K562 (cell line): ENCODE data around the gene RBFOX2. TPM values are rescaled to one million over a fixed set of nuclear protein-coding genes. Genes with fewer than 3 reads are reported as not detected.

Experiments
- ATAC-seq: fragments of 200-7000 bp; cut with Tn5 transposase; 3 replicates; pipeline ENCODE4 v1.9.1; 2020; ENCODE audit warnings: moderate library complexity
- BruUV-seq: library from RNA; stranded (reverse); fragments of 400-500 nt; replicated peaks from 2 replicates; lab custom pipeline; 2021; lab: Mats Ljungman, UMichigan
- CTCF ChIA-PET: fragments of 300-600 bp; formaldehyde crosslinking; extraction: SDS; loops from one replicate; lab custom pipeline; 2021; ENCODE audit warnings: low intra/inter-chr PET ratio; lab: Yijun Ruan, JAX
- POLR2A ChIA-PET: fragments of 300-600, 350-650 bp; sonication (Branson Sonifier 250); formaldehyde crosslinking; extraction: SDS; loops from one replicate; lab custom pipeline; 2021; ENCODE audit warnings: antibody characterized with exemption, inconsistent platforms; lab: Yijun Ruan, JAX
- DNase-seq, 4 experiments: peaks; one replicate each; pipeline versions ENCODE4 v3.0.0 to v3.0.0-alpha.2; 2011 to 2018; ENCODE audit warnings: low spot score in 3 of 4, mixed read lengths in 3 of 4; ENCODE audit errors: extremely low read depth in 1 of 4
- FAIRE-seq: peaks from 2 replicates; lab custom pipeline; 2011; peaks lifted over from hg19 to GRCh38; lab: Jason Lieb, UNC
- H2AFZ ChIP-seq: 2 replicates; pipeline ENCODE4 v1.6.0; 2011; ENCODE audit warnings: low read depth, low read length, control low read depth, inconsistent platforms
- H3K27ac ChIP-seq: fragments of 200-600 bp; 3 replicates; pipeline ENCODE4 v1.8.0; 2011; ENCODE audit warnings: low read depth, mild to moderate bottlenecking, control low read depth, inconsistent platforms, low read length, moderate library complexity, mixed read lengths; ENCODE audit errors: extremely low read depth
- H3K27me3 ChIP-seq, 2 experiments: fragments of 300-600 bp in 1 of 2; 2 replicates in 1 of 2; 3 replicates in 1 of 2; pipeline versions ENCODE4 v1.6.0 to v1.8.0; 2011; ENCODE audit warnings: inconsistent platforms in 2 of 2, low read length in 2 of 2, mild to moderate bottlenecking in 1 of 2, mixed read lengths in 1 of 2, moderate library complexity in 1 of 2; ENCODE audit not compliant: control insufficient read depth in 2 of 2, insufficient read depth in 2 of 2
- H3K36me3 ChIP-seq: fragments of 300-600 bp; 3 replicates; pipeline ENCODE4 v1.8.0; 2011; ENCODE audit warnings: mild to moderate bottlenecking, low read length, inconsistent platforms; ENCODE audit not compliant: control insufficient read depth, insufficient read depth
- H3K4me1 ChIP-seq, 2 experiments: fragments of 200-600 bp in 1 of 2; replicated peaks in 1 of 2; 2 replicates in 1 of 2; 3 replicates in 1 of 2; pipeline versions ENCODE4 v1.5.1 to v1.8.0; 2011; ENCODE audit warnings: inconsistent platforms in 2 of 2, low read length in 2 of 2, mild to moderate bottlenecking in 1 of 2, mixed read lengths in 1 of 2, moderate library complexity in 1 of 2; ENCODE audit not compliant: control insufficient read depth in 2 of 2, insufficient read depth in 2 of 2
- H3K4me2 ChIP-seq: 2 replicates; pipeline ENCODE4 v1.6.1; 2011; ENCODE audit warnings: low read length, control low read depth, inconsistent platforms, mixed read lengths; ENCODE audit not compliant: insufficient read depth
- H3K4me3 ChIP-seq: fragments of 200-600 bp; sonication (generic), shearing (Covaris generic); 2 replicates; pipeline ENCODE4 v1.5.1; 2016; ENCODE audit warnings: control low read depth, inconsistent platforms
- H3K79me2 ChIP-seq: fragments of 200-600 bp; 3 replicates; pipeline ENCODE4 v1.8.0; 2011; ENCODE audit warnings: low read length, inconsistent platforms; ENCODE audit not compliant: control insufficient read depth, insufficient read depth
- H3K9ac ChIP-seq, 2 experiments: 2 replicates each; pipeline versions ENCODE4 v1.6.0 to v1.6.1; 2011; ENCODE audit warnings: low read depth in 2 of 2, low read length in 2 of 2, control low read depth in 1 of 2, inconsistent platforms in 1 of 2, mild to moderate bottlenecking in 1 of 2, mixed read lengths in 1 of 2; ENCODE audit not compliant: insufficient read depth in 1 of 2
- H3K9me1 ChIP-seq: one replicate; pipeline ENCODE4 v1.6.0; 2011; ENCODE audit warnings: inconsistent platforms, mild to moderate bottlenecking, low read length, moderate library complexity; ENCODE audit not compliant: control insufficient read depth, insufficient read depth
- H3K9me3 ChIP-seq: replicated peaks from 2 replicates; pipeline ENCODE4 v1.5.1; 2011; ENCODE audit warnings: low read depth, low read length, inconsistent platforms; ENCODE audit not compliant: control insufficient read depth, insufficient read depth
- H4K20me1 ChIP-seq: replicated peaks from 2 replicates; pipeline ENCODE4 v1.6.1; 2011; ENCODE audit warnings: low read length, inconsistent platforms, mixed read lengths; ENCODE audit not compliant: control insufficient read depth, insufficient read depth
- GABPB2 ChIP-seq: fragments of 250-450 bp; sonication (Bioruptor Pico); conservative IDR thresholded peaks from 2 replicates; pipeline ENCODE4 v1.5.1; 2021; ENCODE audit warnings: mild to moderate bottlenecking
- JUN ChIP-seq, 2 experiments: sonication (generic) in 1 of 2; formaldehyde crosslinking in 1 of 2; IDR thresholded peaks; 2 replicates each; pipeline versions ENCODE4 v1.6.1 to v1.8.0; 2012 to 2022; ENCODE audit warnings: borderline replicate concordance in 2 of 2, mild to moderate bottlenecking in 2 of 2, improper control_type of control experiment in 1 of 2, low read depth in 1 of 2, low read length in 1 of 2, missing genetic modification reagents in 1 of 2
- MAFF ChIP-seq: IDR thresholded peaks from 2 replicates; pipeline ENCODE4 v1.6.1; 2012; ENCODE audit warnings: low read length, improper control_type of control experiment
- NRF1 ChIP-seq, 2 experiments: fragments of 450-650 bp; IDR thresholded peaks in 1 of 2; conservative IDR thresholded peaks in 1 of 2; 2 replicates each; pipeline ENCODE4 v1.6.1; 2014; ENCODE audit warnings: mild to moderate bottlenecking in 2 of 2
- SAFB2 ChIP-seq: fragments of 200-400 bp; formaldehyde crosslinking; IDR thresholded peaks from 2 replicates; pipeline ENCODE4 v1.6.1; 2018; ENCODE audit warnings: borderline replicate concordance, low read length, low read depth, moderate library complexity; ENCODE audit not compliant: severe bottlenecking
- SMARCE1 ChIP-seq: fragments of 450-650 bp; IDR thresholded peaks from 2 replicates; pipeline ENCODE4 v1.7.1; 2016; ENCODE audit warnings: mild to moderate bottlenecking
- SMC3 ChIP-seq: conservative IDR thresholded peaks from 2 replicates; pipeline ENCODE4 v1.6.1; 2011; ENCODE audit warnings: low read depth, low read length, improper control_type of control experiment; ENCODE audit not compliant: insufficient read depth
- TAF15 ChIP-seq: fragments of 200-400 bp; formaldehyde crosslinking; IDR thresholded peaks from 2 replicates; pipeline ENCODE4 v1.6.1; 2017; ENCODE audit warnings: mild to moderate bottlenecking, low read depth, low read length, moderate library complexity
- YBX1 ChIP-seq: fragments of 450-650 bp; IDR thresholded peaks from 2 replicates; pipeline ENCODE4 v1.7.1; 2016; ENCODE audit warnings: mild to moderate bottlenecking
- ZFP36 ChIP-seq: fragments of 150-350 bp; IDR thresholded peaks from 2 replicates; pipeline ENCODE4 v1.6.1; 2018; ENCODE audit warnings: low read length, low read depth; ENCODE audit not compliant: partially characterized antibody
- ZNF232 ChIP-seq: sonication (generic); formaldehyde crosslinking; IDR thresholded peaks from 2 replicates; pipeline ENCODE4 v1.8.0; 2022; ENCODE audit warnings: mild to moderate bottlenecking, missing genetic modification reagents
- WGBS: fragments of 100-300 bp; shearing (Covaris generic); methylation state at CpG from one replicate; pipeline ENCODE4 v1.1.6; 2016; ENCODE audit warnings: low coverage, mixed read lengths; ENCODE audit not compliant: insufficient coverage; ENCODE audit errors: missing lambda C conversion rate; 5-methylcytosine and 5-hydroxymethylcytosine counted together
- in situ Hi-C: fragments of 300-500 bp; cut with MboI; formaldehyde crosslinking; loops from 4 replicates; pipeline ENCODE4 v1.15.0; 2018; ENCODE audit warnings: inconsistent platforms, mixed read lengths
- intact Hi-C: fragments of 100-400 bp; cut with micrococcal nuclease; formaldehyde crosslinking; loops from 2 replicates; pipeline ENCODE4 v1.14.2; 2022
- polyA plus RNA-seq, 8 experiments: library from polyadenylated mRNA; depleted of rRNA in 4 of 8; stranded (reverse) in 5 of 8; unstranded in 3 of 8; fragments of >200 nt; fragmentation: Nextera tagmentation in 2 of 8; fragmentation: Illumina TruSeq in 1 of 8; extraction: Ambion mirVana in 2 of 8; extraction: Trizol in 1 of 8; gene quantifications; 2 replicates each; pipeline versions ENCODE4 v1.2.1 to v1.2.3, GENCODE V29; 2011 to 2014; ENCODE audit warnings: inconsistent platforms in 1 of 8, missing spikeins in 1 of 8
- total RNA-seq, 7 experiments: library from RNA; depleted of rRNA in 6 of 7; stranded (reverse); fragments of >200 nt in 6 of 7; fragmentation: Illumina TruSeq in 2 of 7; extraction: Trizol in 2 of 7; gene quantifications; 2 replicates each; pipeline versions ENCODE4 v1.2.1 to v1.2.3, GENCODE V29; 2011 to 2021; ENCODE audit warnings: low replicate concordance in 1 of 7
- TF ChIP-seq, protein P1 (sequence below): sonication (generic); formaldehyde crosslinking; IDR thresholded peaks from 2 replicates; pipeline ENCODE4 v1.8.0; 2023; ENCODE audit warnings: mild to moderate bottlenecking, missing genetic modification reagents
- TF ChIP-seq, protein P2 (sequence below): fragments of 250-450 bp; sonication (Bioruptor Pico); IDR thresholded peaks from 2 replicates; pipeline ENCODE4 v1.8.0; 2022; ENCODE audit warnings: moderate library complexity, mild to moderate bottlenecking, inconsistent platforms
- TF ChIP-seq, protein P3 (sequence below): sonication (generic); IDR thresholded peaks from 2 replicates; pipeline ENCODE4 v1.6.1; 2016
- TF ChIP-seq, protein P4 (sequence below), 2 experiments: IDR thresholded peaks; 2 replicates each; pipeline ENCODE4 v1.6.1; 2011; ENCODE audit warnings: borderline replicate concordance in 1 of 2, control low read depth in 1 of 2, low read depth in 1 of 2, low read length in 1 of 2, mild to moderate bottlenecking in 1 of 2, mixed read lengths in 1 of 2, moderate library complexity in 1 of 2; ENCODE audit not compliant: insufficient read depth in 1 of 2, insufficient read length in 1 of 2, poor library complexity in 1 of 2, severe bottlenecking in 1 of 2; ENCODE audit errors: extremely low read depth in 1 of 2

Gene RBFOX2
- total and polyA plus RNA-seq, 9 of the 15 experiments (the other 6 are each of a cell fraction or from before 2014, with no cell fraction given), result 5.8 to 24.8 (median 14.2) TPM

DNA sequence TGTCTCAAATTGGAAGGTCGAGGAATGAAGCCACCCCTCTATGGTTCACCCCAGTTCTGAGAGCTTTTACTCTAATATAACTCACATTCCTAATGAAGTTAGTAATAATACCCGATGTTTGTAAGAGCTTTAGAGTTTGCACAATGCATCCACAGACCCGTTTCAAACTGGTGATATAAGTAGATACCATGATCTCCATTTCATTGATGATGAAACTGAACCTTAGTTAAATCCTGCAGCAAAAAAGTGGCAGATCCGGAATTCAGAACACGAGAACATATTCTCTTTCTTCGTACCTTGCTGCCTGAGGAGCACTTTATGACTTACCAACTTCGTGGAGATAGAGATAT lies 757 bp upstream of the RBFOX2 start:
- Histone ChIP-seq H3K27ac (peak overlapping the region; percentile 72), H2AFZ (peak overlapping the region; percentile 97), H3K79me2 (peaks cover 25% of the 10 kb centered on the region), H3K9me1 (no peaks in the 10 kb centered on the region), H3K9ac (peak overlapping the region; percentile 65 to 71; a peak in 3 of 4 replicates), H3K36me3 (no peaks in the 10 kb centered on the region), H3K27me3 (no peaks in the 10 kb centered on the region), H3K4me3 (peak overlapping the region; percentile 73), H3K4me2 (peak overlapping the region; percentile 88), H3K9me3 (no peaks in the 10 kb centered on the region), H4K20me1 (no peaks in the 10 kb centered on the region), H3K4me1 (peaks cover 5 to 10% of the 10 kb centered on the region in 2 experiments; a peak in 3 of 5 replicates)
- ChIA-PET POLR2A (no interaction called here), CTCF (no interaction called here)
- intact Hi-C loops, result loop anchor here (10.0 kb wide), 1 partner anchor 95 kb away; no protein-coding TSS in a partner anchor
- no peak for ATAC-seq
- FAIRE-seq, result no peak
- no TSS peak for BruUV-seq
- no peak for DNase-seq
- in situ Hi-C loops, result no loop called here
- WGBS, result 1% methylated on average over 7 of the region's 7 CpGs
- no peak for TF ChIP-seq SMARCE1
- TF ChIP-seq, protein P1, sequence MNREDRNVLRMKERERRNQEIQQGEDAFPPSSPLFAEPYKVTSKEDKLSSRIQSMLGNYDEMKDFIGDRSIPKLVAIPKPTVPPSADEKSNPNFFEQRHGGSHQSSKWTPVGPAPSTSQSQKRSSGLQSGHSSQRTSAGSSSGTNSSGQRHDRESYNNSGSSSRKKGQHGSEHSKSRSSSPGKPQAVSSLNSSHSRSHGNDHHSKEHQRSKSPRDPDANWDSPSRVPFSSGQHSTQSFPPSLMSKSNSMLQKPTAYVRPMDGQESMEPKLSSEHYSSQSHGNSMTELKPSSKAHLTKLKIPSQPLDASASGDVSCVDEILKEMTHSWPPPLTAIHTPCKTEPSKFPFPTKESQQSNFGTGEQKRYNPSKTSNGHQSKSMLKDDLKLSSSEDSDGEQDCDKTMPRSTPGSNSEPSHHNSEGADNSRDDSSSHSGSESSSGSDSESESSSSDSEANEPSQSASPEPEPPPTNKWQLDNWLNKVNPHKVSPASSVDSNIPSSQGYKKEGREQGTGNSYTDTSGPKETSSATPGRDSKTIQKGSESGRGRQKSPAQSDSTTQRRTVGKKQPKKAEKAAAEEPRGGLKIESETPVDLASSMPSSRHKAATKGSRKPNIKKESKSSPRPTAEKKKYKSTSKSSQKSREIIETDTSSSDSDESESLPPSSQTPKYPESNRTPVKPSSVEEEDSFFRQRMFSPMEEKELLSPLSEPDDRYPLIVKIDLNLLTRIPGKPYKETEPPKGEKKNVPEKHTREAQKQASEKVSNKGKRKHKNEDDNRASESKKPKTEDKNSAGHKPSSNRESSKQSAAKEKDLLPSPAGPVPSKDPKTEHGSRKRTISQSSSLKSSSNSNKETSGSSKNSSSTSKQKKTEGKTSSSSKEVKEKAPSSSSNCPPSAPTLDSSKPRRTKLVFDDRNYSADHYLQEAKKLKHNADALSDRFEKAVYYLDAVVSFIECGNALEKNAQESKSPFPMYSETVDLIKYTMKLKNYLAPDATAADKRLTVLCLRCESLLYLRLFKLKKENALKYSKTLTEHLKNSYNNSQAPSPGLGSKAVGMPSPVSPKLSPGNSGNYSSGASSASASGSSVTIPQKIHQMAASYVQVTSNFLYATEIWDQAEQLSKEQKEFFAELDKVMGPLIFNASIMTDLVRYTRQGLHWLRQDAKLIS (CRISPR knock-in tag), result no peak
- TF ChIP-seq ZNF232 (CRISPR knock-in tag), result no peak
- TF ChIP-seq SMC3, result no peak
- TF ChIP-seq SAFB2, result no peak
- TF ChIP-seq, protein P2, sequence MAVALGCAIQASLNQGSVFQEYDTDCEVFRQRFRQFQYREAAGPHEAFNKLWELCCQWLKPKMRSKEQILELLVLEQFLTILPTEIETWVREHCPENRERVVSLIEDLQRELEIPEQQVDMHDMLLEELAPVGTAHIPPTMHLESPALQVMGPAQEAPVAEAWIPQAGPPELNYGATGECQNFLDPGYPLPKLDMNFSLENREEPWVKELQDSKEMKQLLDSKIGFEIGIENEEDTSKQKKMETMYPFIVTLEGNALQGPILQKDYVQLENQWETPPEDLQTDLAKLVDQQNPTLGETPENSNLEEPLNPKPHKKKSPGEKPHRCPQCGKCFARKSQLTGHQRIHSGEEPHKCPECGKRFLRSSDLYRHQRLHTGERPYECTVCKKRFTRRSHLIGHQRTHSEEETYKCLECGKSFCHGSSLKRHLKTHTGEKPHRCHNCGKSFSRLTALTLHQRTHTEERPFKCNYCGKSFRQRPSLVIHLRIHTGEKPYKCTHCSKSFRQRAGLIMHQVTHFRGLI (CRISPR knock-in tag), result no peak
- 0 out of 4 replicates have a peak, but pooled peaks of 1 of the 2 experiments have one; percentile 29 for TF ChIP-seq NRF1 (conservative IDR thresholded peaks at IDR 0.05 in 1 of 2, IDR thresholded peaks at IDR 0.05 in 1 of 2)
- TF ChIP-seq, protein P3, sequence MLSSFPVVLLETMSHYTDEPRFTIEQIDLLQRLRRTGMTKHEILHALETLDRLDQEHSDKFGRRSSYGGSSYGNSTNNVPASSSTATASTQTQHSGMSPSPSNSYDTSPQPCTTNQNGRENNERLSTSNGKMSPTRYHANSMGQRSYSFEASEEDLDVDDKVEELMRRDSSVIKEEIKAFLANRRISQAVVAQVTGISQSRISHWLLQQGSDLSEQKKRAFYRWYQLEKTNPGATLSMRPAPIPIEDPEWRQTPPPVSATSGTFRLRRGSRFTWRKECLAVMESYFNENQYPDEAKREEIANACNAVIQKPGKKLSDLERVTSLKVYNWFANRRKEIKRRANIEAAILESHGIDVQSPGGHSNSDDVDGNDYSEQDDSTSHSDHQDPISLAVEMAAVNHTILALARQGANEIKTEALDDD, result peak; percentile 78
- TF ChIP-seq ZFP36, result no peak
- TF ChIP-seq, protein P4, sequence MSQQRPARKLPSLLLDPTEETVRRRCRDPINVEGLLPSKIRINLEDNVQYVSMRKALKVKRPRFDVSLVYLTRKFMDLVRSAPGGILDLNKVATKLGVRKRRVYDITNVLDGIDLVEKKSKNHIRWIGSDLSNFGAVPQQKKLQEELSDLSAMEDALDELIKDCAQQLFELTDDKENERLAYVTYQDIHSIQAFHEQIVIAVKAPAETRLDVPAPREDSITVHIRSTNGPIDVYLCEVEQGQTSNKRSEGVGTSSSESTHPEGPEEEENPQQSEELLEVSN (IDR thresholded peaks at IDR 0.05; ENCODE audit: borderline replicate concordance in 1 of 2, extremely low read depth in 1 of 2, insufficient read depth in 1 of 2, insufficient read length in 1 of 2, low read depth in 1 of 2, low read length in 1 of 2, poor library complexity in 1 of 2, severe bottlenecking in 1 of 2), result no peak
- no peak for TF ChIP-seq JUN (IDR thresholded peaks at IDR 0.05; ENCODE audit: borderline replicate concordance, low read depth, low read length)
- TF ChIP-seq JUN (CRISPR knock-in tag; IDR thresholded peaks at IDR 0.05; ENCODE audit: borderline replicate concordance), result no peak
- no peak for TF ChIP-seq YBX1
- no peak for TF ChIP-seq GABPB2 (CRISPR knock-in tag)
- TF ChIP-seq MAFF, result no peak
- no peak for TF ChIP-seq TAF15
